ENCODE results near the gene EDAR.

The EDAR gene

GRCh38 chr2:108967757-108968156 lies 21.3 kb downstream of the EDAR start:
- peak overlapping the region; percentile 78 for H3K27ac ChIP-seq
- TF ChIP-seq CTCF (conservative IDR thresholded peaks at IDR 0.05): no peak

GRCh38 chr2:108965540-108966289 lies 23.3 kb downstream of the EDAR start:
- TF ChIP-seq CTCF (conservative IDR thresholded peaks at IDR 0.05): no peak
- peak overlapping the region; percentile 78 for H3K27ac ChIP-seq

- no peak overlapping the region for H3K27ac ChIP-seq
- TF ChIP-seq CTCF (conservative IDR thresholded peaks at IDR 0.05): no peak
Measured at GRCh38 chr2:108963057-108963456, 26.0 kb downstream of the EDAR start.

GRCh38 chr2:108961796-108962195 lies 27.2 kb downstream of the EDAR start:
- no peak for TF ChIP-seq CTCF (conservative IDR thresholded peaks at IDR 0.05)
- no peak overlapping the region for H3K27ac ChIP-seq

- H3K27ac ChIP-seq: no peak overlapping the region
- no peak for TF ChIP-seq CTCF (conservative IDR thresholded peaks at IDR 0.05)
Measured at GRCh38 chr2:108960006-108960405, 29.0 kb downstream of the EDAR start.

GRCh38 chr2:108959401-108959800 lies 29.6 kb downstream of the EDAR start:
- H3K27ac ChIP-seq: no peak overlapping the region
- TF ChIP-seq CTCF (conservative IDR thresholded peaks at IDR 0.05): no peak

- H3K27ac ChIP-seq: no peak overlapping the region
- TF ChIP-seq CTCF (conservative IDR thresholded peaks at IDR 0.05): no peak
Measured at GRCh38 chr2:108958632-108959341, 30.2 kb downstream of the EDAR start.

Measured in VCaP (cell line).